DND-41 (cell line): ENCODE data around the gene NLRP12.

Source experiments
- EZH2 ChIP-seq: IDR thresholded peaks from 3 replicates; pipeline ENCODE4 v1.6.1; 2012; ENCODE audit warnings: borderline replicate concordance, low read depth, mild to moderate bottlenecking, moderate library complexity, low read length, inconsistent platforms; ENCODE audit not compliant: severe bottlenecking
- TF ChIP-seq, protein P1 (sequence below): IDR thresholded peaks from 2 replicates; pipeline ENCODE4 v1.5.1; 2012; ENCODE audit warnings: borderline replicate concordance, low read length, moderate library complexity, mild to moderate bottlenecking; ENCODE audit not compliant: poor library complexity, severe bottlenecking; ENCODE audit errors: extremely low read depth

DNA sequence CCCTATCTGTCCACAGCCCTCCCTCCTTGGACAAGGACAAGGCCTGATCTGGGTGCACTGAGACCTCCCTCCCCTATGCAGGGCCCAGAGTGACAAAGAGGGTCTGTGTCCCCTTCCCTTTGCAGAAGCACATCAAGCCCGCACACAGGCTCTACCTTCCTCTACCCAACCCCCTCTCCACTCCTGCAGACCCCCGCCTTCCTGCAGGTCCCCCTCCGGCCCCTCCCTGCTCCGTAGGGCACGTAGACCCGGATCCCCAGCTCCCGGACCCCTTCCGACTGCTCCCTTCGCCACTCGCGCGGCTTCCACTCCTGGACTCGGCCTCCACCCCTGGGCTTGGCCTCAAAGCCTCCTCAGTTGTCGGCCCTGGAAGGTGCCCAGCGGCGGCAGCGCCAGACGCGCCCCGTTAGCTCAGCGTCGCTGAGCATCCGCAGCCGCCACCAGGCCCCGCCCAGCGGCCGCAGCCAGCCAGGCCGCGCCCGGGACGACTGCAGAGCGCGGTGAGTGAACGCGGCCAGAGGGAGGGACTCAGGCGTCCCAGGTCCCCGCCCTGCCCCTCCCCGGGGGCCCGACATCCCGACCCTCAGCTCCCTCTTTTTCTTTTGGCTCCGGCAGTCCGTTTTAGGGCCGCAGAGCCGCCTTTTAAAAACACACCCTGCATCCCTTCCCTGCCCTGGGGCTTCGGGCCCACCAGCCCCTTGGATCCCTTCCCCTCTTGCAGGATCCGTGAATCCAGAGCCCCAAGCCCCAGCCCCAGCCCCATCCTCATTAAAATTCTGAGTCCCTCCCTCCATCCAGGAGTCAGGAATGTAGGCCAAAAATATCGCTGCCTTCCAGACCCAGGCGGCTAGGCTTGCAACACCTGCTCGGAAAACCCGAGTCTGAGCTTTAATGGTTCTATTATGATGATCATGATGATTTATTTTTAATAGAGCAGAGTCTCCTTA is 42.1 kb upstream of the NLRP12 start:
- TF ChIP-seq, protein P1, sequence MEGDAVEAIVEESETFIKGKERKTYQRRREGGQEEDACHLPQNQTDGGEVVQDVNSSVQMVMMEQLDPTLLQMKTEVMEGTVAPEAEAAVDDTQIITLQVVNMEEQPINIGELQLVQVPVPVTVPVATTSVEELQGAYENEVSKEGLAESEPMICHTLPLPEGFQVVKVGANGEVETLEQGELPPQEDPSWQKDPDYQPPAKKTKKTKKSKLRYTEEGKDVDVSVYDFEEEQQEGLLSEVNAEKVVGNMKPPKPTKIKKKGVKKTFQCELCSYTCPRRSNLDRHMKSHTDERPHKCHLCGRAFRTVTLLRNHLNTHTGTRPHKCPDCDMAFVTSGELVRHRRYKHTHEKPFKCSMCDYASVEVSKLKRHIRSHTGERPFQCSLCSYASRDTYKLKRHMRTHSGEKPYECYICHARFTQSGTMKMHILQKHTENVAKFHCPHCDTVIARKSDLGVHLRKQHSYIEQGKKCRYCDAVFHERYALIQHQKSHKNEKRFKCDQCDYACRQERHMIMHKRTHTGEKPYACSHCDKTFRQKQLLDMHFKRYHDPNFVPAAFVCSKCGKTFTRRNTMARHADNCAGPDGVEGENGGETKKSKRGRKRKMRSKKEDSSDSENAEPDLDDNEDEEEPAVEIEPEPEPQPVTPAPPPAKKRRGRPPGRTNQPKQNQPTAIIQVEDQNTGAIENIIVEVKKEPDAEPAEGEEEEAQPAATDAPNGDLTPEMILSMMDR: no peak
- no peak for TF ChIP-seq EZH2
